GM08714 (cell line): Measurements from ENCODE around the gene TCF7.

Experiments
- H3K4me3 ChIP-seq: fragments of 200-500 bp; sonication (Bioruptor generic); 2 replicates; pipeline ENCODE4 v1.5.1; 2014; ENCODE audit warnings: mild to moderate bottlenecking, low read length, inconsistent platforms
- ZNF274 ChIP-seq: IDR thresholded peaks from 2 replicates; pipeline ENCODE4 v1.6.1; 2012; ENCODE audit warnings: mild to moderate bottlenecking, low read depth, low read length

Gene TCF7

GRCh38 chr5:134175921-134176510 lies 61.5 kb downstream of the TCF7 start:
- TF ChIP-seq ZNF274 = no peak

GRCh38 chr5:134176511-134177368 lies 62.3 kb downstream of the TCF7 start, which contains the start of gene SKP1:
Gene SKP1 (minus strand): TSS chr5:134176950. CDS start chr5:134174022, 2,928 bp downstream.
- no peak for TF ChIP-seq ZNF274
- H3K4me3 ChIP-seq = peak within 1 kb of the TSS; percentile 74

More at GRCh38 chr5:134175921-134176510, 61.5 kb downstream of the TCF7 start:
- peak overlapping the region; percentile 74 for H3K4me3 ChIP-seq

- H3K4me3 ChIP-seq = peak overlapping the region; percentile 74
- TF ChIP-seq ZNF274 = no peak
Observed at GRCh38 chr5:134177369-134178095, 63.1 kb downstream of the TCF7 start.

GRCh38 chr5:134178096-134178419 lies 63.6 kb downstream of the TCF7 start:
- no peak overlapping the region for H3K4me3 ChIP-seq

GRCh38 chr5:134183481-134183880 lies 69.0 kb downstream of the TCF7 start:
- no peak overlapping the region for H3K4me3 ChIP-seq
- no peak for TF ChIP-seq ZNF274

More at GRCh38 chr5:134178096-134178419, 63.6 kb downstream of the TCF7 start:
- no peak for TF ChIP-seq ZNF274

GRCh38 chr5:134184155-134185135 lies 70.0 kb downstream of the TCF7 start:
- no peak for TF ChIP-seq ZNF274
- H3K4me3 ChIP-seq = no peak overlapping the region

GRCh38 chr5:134188092-134188491 lies 73.6 kb downstream of the TCF7 start:
- H3K4me3 ChIP-seq = no peak overlapping the region

GRCh38 chr5:134189031-134189430 lies 74.5 kb downstream of the TCF7 start:
- H3K4me3 ChIP-seq = no peak overlapping the region
- TF ChIP-seq ZNF274 = no peak

More at GRCh38 chr5:134188092-134188491, 73.6 kb downstream of the TCF7 start:
- no peak for TF ChIP-seq ZNF274

- H3K4me3 ChIP-seq = no peak overlapping the region
- TF ChIP-seq ZNF274 = no peak
Observed at GRCh38 chr5:134195666-134196065, 81.2 kb downstream of the TCF7 start.
